HUES6 (cell line): ENCODE measurements around the gene KISS1.
A peak's percentile ranks its signal among the peaks of the same experiment; 100 is the strongest.

Experiments used
- H3K27ac ChIP-seq: 2 replicates; pipeline ENCODE4 v1.7.0; 2013; ENCODE audit warnings: low read depth, mild to moderate bottlenecking, low read length, inconsistent platforms
- H3K27me3 ChIP-seq: 2 replicates; pipeline ENCODE4 v1.6.1; 2013; ENCODE audit warnings: low read length; ENCODE audit not compliant: control insufficient read depth, insufficient read depth
- H3K36me3 ChIP-seq: 2 replicates; pipeline ENCODE4 v1.6.1; 2013; ENCODE audit warnings: low read length; ENCODE audit not compliant: control insufficient read depth, insufficient read depth
- H3K4me1 ChIP-seq: 2 replicates; pipeline ENCODE4 v1.6.1; 2013; ENCODE audit warnings: low read length; ENCODE audit not compliant: control insufficient read depth, insufficient read depth
- H3K4me3 ChIP-seq: 2 replicates; pipeline ENCODE4 v1.5.1; 2013; ENCODE audit warnings: low read depth, low read length
- H3K9ac ChIP-seq: one replicate; pipeline ENCODE4 v1.6.1; 2013; ENCODE audit warnings: mild to moderate bottlenecking, low read length
- H3K9me3 ChIP-seq: 2 replicates; pipeline ENCODE4 v1.6.1; 2013; ENCODE audit warnings: low read depth, low read length; ENCODE audit not compliant: control insufficient read depth, insufficient read depth

KISS1 gene

DNA sequence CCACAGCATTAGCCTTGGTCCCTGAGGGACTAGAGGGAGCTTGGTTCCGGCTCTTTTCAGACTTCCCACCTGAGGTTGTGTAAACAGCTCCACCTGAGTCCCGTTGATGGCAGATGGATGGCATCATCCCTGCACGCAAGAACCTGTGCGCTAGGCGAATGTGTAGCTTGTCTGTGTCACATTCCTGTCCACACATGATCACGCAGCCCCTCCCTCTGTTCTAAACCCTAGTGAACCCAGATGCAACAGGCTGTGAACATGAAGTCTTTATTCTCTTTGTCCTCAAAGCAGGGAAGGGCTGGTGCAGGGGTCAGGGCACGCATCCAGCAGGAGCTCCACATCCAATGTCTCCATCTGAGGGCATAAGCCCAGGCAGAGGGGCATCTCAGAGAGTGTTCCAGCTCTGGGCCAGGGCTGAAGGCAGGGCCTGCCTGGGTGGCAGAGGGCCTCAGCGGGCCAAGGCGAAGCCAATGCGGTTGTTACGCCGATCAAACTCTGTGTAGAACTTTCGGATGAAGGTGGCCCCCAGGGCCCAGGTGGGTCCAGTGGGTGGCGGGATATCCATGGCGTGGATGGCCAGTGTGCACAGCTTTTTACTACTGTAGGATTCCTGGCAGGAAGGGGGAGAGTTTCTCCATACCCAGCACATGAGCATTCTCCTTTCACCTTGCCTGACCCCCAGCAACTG, 41.6 kb downstream of the KISS1 start:
- no peak overlapping the region for H3K27ac ChIP-seq
- H3K4me1 ChIP-seq = peaks cover 10% of the 10 kb centered on the region
- no peaks in the 10 kb centered on the region for H3K36me3 ChIP-seq
- no peak overlapping the region for H3K9ac ChIP-seq
- H3K27me3 ChIP-seq = peaks cover 11% of the 10 kb centered on the region
- no peaks in the 10 kb centered on the region for H3K9me3 ChIP-seq
- H3K4me3 ChIP-seq = no peak overlapping the region

DNA sequence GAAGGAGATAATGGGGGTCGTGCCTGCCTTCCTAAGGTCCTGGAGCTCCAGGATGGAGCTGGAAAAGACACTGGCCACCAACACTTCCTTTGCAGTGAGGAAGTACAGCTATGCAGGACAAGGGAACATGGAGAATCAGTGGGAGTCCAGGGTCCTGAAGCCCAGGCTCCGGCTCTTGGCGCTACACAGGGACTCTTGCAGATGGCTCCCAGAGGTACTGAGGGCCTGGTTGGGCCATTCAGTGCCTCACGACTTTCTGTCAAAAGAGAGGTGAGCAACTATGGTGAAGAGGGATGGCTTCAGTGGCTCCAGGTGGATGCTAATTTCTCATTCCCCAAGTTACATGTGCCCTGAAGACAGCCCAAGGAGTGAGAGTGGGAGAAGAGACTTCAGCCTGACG, 42.6 kb downstream of the KISS1 start:
- Histone ChIP-seq H3K36me3 (no peaks in the 10 kb centered on the region), H3K9ac (no peak overlapping the region), H3K27me3 (peaks cover 11% of the 10 kb centered on the region), H3K9me3 (no peaks in the 10 kb centered on the region), H3K4me3 (no peak overlapping the region), H3K4me1 (peaks cover 13% of the 10 kb centered on the region), H3K27ac (no peak overlapping the region)

DNA sequence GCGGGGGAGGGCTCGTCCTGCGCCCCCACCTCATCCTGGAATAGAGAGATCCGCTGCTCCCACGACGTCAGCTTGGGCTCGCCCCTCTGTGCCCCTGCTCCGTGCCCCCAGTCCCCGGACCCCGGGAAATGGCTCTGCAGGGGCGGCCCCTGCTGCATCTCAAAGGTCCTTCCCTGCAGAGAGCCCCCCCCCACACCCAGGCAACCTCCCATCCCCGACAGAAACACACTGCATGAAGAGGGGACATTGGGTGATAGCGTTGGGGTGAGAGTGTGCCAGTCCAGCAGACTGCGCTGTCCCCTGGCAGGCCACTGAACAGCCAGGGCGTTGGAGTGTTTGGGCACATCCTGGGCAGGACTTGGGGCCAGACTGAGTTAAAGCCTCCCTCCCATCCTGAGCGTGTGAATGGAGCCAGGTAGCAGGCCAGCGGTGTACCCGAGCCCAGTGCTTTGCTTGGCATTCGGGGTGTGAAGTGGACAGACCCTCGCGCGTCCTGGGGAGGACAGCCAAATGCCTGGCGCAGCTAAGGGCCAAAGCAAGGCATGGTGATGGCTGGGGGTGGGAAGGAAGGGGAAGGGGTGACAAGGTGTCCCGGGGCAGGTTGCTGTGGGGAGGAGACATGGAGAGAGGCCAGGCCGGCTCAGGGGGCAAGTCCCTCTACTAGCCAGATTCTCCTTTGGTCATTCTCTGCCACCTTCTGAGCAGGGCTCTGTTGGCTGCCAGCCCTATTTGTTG, 43.8 kb downstream of the KISS1 start:
- peak overlapping the region; percentile 81 for H3K4me3 ChIP-seq

DNA sequence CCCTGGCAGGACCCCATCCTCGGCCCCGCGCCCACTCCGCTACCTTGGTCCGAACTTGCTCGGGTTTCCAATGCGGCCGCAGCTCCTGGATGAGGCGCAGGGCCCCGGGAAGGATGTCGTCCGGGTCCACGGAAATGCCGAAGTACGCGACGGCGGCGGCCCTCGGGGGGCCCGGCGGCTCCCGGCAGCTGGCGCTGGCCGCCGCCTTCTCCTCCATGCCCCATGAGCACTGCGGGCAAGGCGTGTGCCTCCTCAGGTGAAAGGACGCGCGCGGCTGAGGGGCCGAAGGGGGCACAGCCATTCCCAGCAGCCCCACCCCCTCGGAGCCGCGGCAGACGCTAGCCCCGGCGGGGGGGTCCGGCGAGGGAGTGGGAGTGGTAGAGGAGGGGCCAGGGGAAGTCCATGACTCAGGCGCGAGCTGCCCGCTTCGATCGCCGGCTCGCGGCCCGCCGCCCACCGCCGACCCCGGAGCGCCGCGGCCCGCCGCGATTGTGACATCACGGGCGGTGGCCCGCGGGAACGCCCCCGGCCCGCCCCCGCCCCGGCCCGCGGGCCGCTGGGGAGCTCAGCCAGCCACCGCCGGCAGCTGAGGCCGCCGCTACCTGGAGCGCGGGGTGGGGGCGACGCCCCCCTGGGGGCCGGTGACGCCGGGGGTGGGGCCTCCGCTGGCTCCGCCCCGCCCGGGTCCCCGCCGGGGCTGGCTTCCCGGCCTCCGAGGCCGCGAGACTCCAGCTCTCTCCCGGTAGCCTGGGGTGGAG, 44.6 kb downstream of the KISS1 start, which contains the start of gene ETNK2:
Gene ETNK2, minus strand, starts transcription at position 493 of the 758 bp plus-strand sequence. Its CDS starts 192 bp downstream, at position 301.
- Histone ChIP-seq H3K4me1 (peaks cover 32% of the 10 kb centered on the region), H3K36me3 (no peaks in the 10 kb centered on the region), H3K9me3 (no peaks in the 10 kb centered on the region), H3K4me3 (peak within 1 kb of the TSS; percentile 81), H3K9ac (peak within 1 kb of the TSS; percentile 70), H3K27ac (no peak within 1 kb of the TSS; the same call in 1 of the 2 replicates), H3K27me3 (peaks cover 11% of the 10 kb centered on the region)

More for the DNA sequence above, 43.8 kb downstream of the KISS1 start:
- Histone ChIP-seq H3K9ac (peak overlapping the region; percentile 70), H3K27me3 (peaks cover 11% of the 10 kb centered on the region), H3K27ac (no peak overlapping the region; the same call in 1 of the 2 replicates), H3K9me3 (no peaks in the 10 kb centered on the region), H3K4me1 (peaks cover 25% of the 10 kb centered on the region), H3K36me3 (no peaks in the 10 kb centered on the region)

DNA sequence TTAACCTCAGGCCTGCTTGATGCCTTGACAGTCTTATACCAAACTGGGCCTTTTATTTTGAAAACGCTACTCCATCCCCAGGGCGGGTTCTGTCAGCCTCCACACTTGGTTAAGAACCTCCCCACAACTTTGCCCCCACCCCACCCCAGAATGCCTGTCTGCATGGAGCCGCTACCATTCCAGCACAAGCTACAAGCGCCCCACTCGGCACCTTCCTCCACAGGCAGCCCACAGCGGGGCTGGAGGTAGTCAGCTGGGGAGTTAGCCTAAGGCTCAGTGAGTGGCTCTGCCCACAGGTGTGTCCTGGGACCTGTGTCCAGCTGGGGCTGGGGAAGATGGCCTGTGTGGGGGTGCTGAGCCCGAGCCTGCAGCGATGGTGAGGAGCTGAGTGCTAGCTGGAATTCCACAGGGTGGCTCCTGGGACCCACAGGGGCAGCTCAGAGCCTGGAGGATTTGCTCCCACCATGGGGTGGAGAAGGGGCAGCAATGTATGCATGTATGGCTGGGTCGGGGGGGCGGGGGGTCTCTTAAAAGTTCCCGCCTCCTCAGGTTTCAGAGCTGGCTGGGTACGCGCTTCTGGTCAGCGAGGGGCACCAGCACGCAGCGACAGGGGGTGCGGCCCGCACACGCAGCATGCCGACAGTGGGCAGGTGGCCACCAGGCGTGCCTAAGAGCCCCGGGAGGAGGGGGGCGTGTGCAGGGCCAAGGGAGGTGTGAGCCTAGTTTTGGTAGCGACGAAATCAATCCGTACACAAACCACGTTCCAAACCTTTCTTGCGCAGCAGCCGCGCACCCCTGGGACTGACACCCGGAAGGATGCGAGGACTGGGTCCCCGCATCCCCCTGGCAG, 45.4 kb downstream of the KISS1 start:
- peak overlapping the region; percentile 81 for H3K4me3 ChIP-seq
- no peaks in the 10 kb centered on the region for H3K9me3 ChIP-seq
- H3K27me3 ChIP-seq = peaks cover 11% of the 10 kb centered on the region
- peaks cover 35% of the 10 kb centered on the region for H3K4me1 ChIP-seq
- no peaks in the 10 kb centered on the region for H3K36me3 ChIP-seq
- no peak overlapping the region for H3K27ac ChIP-seq
- H3K9ac ChIP-seq = peak overlapping the region; percentile 66

DNA sequence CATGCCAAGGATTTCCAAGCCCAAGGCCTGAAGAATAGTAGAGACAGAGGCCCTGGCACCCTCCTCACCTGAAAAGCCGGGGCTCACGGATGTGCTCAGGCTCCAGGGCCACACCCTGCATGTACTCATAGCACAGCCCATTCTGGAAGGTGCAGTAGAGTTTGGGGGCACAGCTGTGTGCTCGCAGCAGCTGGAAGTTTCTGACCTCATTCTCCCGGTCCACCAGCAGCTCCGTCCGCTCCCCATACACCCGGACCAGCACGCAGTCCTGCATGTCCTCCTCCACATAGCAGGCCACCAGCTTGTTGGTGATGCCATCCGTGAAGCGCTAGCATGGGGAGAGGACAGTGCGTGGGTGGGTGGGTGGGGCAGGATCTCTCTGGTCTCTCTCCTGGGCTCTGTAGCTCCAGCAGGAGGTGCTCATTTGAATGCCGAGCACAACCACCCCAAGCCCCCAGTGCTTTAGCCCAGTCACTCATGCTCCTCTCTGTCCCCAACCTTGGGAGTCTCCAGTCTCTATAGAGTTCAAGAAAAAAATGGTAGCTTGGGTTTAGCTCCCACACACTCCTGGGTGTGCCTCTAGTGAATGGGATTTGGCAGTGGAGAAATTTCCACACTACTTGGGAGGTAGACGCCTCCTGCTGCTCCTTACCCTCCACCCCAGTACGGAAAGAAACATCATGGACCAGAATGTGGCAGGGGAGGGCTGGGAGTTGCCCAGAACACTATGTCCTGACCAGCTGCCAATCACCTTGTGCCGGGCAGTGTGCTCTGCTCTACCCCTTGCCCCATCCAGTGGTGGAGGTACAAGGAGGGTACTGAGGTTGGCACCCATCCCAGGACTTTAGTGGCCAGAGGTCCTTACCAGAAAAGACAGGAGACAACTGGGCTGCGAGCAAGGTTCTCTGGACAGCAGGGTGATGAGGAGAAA, 46.4 kb downstream of the KISS1 start:
- H3K36me3 ChIP-seq = no peaks in the 10 kb centered on the region
- H3K9ac ChIP-seq = no peak overlapping the region
- peaks cover 35% of the 10 kb centered on the region for H3K4me1 ChIP-seq
- H3K4me3 ChIP-seq = peak overlapping the region; percentile 81; the same call in 1 of the 2 replicates
- H3K9me3 ChIP-seq = no peaks in the 10 kb centered on the region
- peaks cover 11% of the 10 kb centered on the region for H3K27me3 ChIP-seq
- H3K27ac ChIP-seq = no peak overlapping the region

DNA sequence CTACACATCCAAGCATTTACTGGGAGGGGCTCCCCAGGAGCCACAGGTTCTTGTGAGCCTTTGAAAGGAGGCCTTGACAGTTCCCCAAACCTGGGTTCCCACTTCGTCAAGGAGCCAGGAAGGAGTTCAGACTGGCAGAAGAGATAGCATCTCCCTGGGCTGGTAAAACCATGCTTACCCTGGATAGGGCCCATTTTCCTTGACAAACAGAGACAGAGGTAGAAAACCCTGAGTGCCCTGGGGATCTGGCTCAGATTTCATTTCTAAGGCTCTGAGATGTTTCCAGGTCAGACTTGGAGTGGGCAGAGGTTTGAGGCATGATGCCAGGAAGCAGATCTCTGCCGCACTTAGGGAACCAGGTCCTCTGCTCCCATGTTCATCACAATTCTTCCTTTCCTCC, 47.2 kb downstream of the KISS1 start:
- H3K4me3 ChIP-seq = no peak overlapping the region
- H3K4me1 ChIP-seq = peaks cover 35% of the 10 kb centered on the region
- peaks cover 11% of the 10 kb centered on the region for H3K27me3 ChIP-seq
- H3K36me3 ChIP-seq = no peaks in the 10 kb centered on the region
- no peak overlapping the region for H3K9ac ChIP-seq
- H3K27ac ChIP-seq = no peak overlapping the region
- no peaks in the 10 kb centered on the region for H3K9me3 ChIP-seq

DNA sequence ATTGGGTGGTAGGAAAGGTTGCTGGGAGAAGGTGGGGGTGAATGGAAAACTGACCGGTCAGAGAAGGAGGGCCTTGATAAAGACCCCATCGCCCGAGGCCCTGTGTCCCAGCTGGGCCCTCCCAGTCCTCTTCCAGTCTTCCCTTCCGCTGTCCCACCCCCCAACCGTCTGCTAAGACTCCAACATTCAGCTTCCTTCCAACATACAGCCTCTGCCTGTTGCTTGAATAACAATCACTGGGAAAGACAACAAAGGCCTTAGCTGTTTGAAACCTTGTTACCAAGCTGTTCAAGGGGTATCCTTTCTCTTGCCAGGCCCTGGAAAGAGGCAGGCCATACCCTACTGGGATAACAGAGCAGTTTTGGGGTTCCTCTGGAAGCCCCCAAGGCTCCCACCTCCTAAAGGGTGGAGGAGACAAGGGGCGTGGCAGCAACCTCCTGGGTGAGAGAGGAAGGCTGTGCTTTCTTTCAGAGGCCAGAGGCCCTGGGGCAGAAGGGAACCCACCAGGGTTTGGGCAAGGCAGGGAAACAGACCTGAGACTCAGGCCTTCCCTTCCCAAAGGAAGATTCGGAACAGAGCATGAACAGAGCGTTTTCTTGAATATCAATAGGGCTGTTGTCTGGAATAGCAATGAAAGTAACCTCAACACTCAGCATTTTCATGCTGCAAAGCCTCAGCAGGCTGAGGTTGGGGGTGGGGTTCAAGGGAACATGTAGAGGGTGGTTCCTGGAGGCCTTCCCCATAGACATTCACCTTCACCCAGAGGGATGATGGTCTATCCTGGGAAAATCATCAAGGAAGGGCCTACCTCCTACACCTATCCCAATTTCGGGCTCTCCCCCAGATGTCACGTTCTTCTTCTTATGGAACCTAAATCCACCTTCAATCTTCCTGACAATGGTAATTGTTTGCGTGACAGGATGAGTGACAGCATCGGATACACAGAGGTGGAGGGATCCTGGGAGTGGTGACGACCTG, 48.6 kb downstream of the KISS1 start:
- peak overlapping the region; percentile 17 for H3K4me3 ChIP-seq
- H3K27me3 ChIP-seq = peaks cover 8% of the 10 kb centered on the region
- H3K4me1 ChIP-seq = peaks cover 35% of the 10 kb centered on the region

DNA sequence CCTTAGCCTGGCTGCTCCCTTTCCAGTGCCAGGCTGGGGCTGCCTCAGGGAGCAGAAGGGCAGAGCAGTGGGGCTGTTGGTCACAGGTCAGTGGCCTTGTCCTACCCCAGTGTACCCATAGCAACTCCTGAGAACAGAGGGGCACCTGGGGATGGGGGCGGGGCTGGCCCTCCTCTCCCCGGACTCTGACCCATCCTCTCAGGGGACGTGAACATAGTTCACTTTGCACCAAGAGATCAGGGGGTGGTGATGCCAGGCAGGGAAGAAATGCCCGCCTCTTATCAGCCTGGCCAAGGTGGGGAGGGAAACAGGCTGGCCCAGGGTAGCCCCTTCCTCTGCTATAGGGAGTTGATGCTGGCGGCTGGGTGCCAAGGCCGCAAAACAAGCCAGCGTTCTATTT, 49.3 kb downstream of the KISS1 start:
- no peak overlapping the region for H3K9ac ChIP-seq
- peaks cover 5% of the 10 kb centered on the region for H3K27me3 ChIP-seq
- 0 out of 2 replicates have a peak overlapping the region, but pooled peaks have one; percentile 17 for H3K4me3 ChIP-seq
- no peaks in the 10 kb centered on the region for H3K9me3 ChIP-seq
- H3K27ac ChIP-seq = 0 out of 2 replicates have a peak overlapping the region, but pooled peaks have one; percentile 20
- H3K4me1 ChIP-seq = peaks cover 31% of the 10 kb centered on the region
- H3K36me3 ChIP-seq = peaks cover 2% of the 10 kb centered on the region; the same call in 1 of the 2 replicates

More for the DNA sequence above, 48.6 kb downstream of the KISS1 start:
- Histone ChIP-seq H3K27ac (0 out of 2 replicates have a peak overlapping the region, but pooled peaks have one; percentile 20), H3K9ac (peak overlapping the region; percentile 18), H3K36me3 (peaks cover 1% of the 10 kb centered on the region; the same call in 1 of the 2 replicates), H3K9me3 (no peaks in the 10 kb centered on the region)
